ENCODE data around the gene SCUBE2. TPM values are rescaled to one million over a fixed set of nuclear protein-coding genes. Genes with fewer than 3 reads are reported as not detected.

Gene SCUBE2
- total RNA-seq, 1 donor from 2014 or later = 2.9 TPM

- DNase-seq (ENCODE audit: low spot score in 2 of 2) = no peak
- FAIRE-seq = no peak
Measured at GRCh38 chr11:9049959-9050358, 41.4 kb downstream of the SCUBE2 start.

- FAIRE-seq (no peak), DNase-seq (ENCODE audit: low spot score in 2 of 2) (no peak)
Measured at GRCh38 chr11:9047964-9048523, 43.4 kb downstream of the SCUBE2 start.

GRCh38 chr11:9046481-9046880, 44.9 kb downstream of the SCUBE2 start:
- DNase-seq (ENCODE audit: low spot score in 2 of 2) (no peak), FAIRE-seq (no peak)

GRCh38 chr11:9042488-9042887, 48.9 kb downstream of the SCUBE2 start:
- DNase-seq (ENCODE audit: low spot score in 2 of 2) = no peak
- no peak for FAIRE-seq

GRCh38 chr11:9041747-9042146, 49.7 kb downstream of the SCUBE2 start:
- no peak for FAIRE-seq
- no peak for DNase-seq (ENCODE audit: low spot score in 2 of 2)

- FAIRE-seq = no peak
Measured at GRCh38 chr11:9040410-9040809, 51.0 kb downstream of the SCUBE2 start.

GRCh38 chr11:9039863-9040262, 51.5 kb downstream of the SCUBE2 start:
- FAIRE-seq = no peak
- no peak for DNase-seq (ENCODE audit: low spot score in 2 of 2)

More at GRCh38 chr11:9040410-9040809, 51.0 kb downstream of the SCUBE2 start:
- no peak for DNase-seq (ENCODE audit: low spot score in 2 of 2)

- FAIRE-seq = no peak
- no peak for DNase-seq (ENCODE audit: low spot score in 2 of 2)
Measured at GRCh38 chr11:9039198-9039597, 52.2 kb downstream of the SCUBE2 start.

- no peak for DNase-seq (ENCODE audit: low spot score in 2 of 2)
- FAIRE-seq = no peak
Measured at GRCh38 chr11:9038541-9038940, 52.9 kb downstream of the SCUBE2 start.

GRCh38 chr11:9037963-9038362, 53.4 kb downstream of the SCUBE2 start:
- DNase-seq (ENCODE audit: low spot score in 2 of 2) (no peak), FAIRE-seq (no peak)

- no peak for DNase-seq (ENCODE audit: low spot score in 2 of 2)
Measured at GRCh38 chr11:9037046-9037780, 54.2 kb downstream of the SCUBE2 start.

GRCh38 chr11:9030601-9031000, 60.8 kb downstream of the SCUBE2 start:
- FAIRE-seq = no peak
- no peak for DNase-seq (ENCODE audit: low spot score in 2 of 2)

More at GRCh38 chr11:9037046-9037780, 54.2 kb downstream of the SCUBE2 start:
- FAIRE-seq = no peak

- FAIRE-seq = no peak
- DNase-seq (ENCODE audit: low spot score in 2 of 2) = no peak
Measured at GRCh38 chr11:9029422-9029821, 62.0 kb downstream of the SCUBE2 start.

GRCh38 chr11:9028581-9028980, 62.8 kb downstream of the SCUBE2 start:
- FAIRE-seq = no peak
- no peak for DNase-seq (ENCODE audit: low spot score in 2 of 2)

- DNase-seq (ENCODE audit: low spot score in 2 of 2) (no peak), FAIRE-seq (no peak)
Measured at GRCh38 chr11:9025101-9025850, 66.1 kb downstream of the SCUBE2 start.

- FAIRE-seq (no peak), DNase-seq (ENCODE audit: low spot score in 2 of 2) (no peak)
Measured at GRCh38 chr11:9022961-9023680, 68.3 kb downstream of the SCUBE2 start.

GRCh38 chr11:9020916-9021315, 70.5 kb downstream of the SCUBE2 start:
- FAIRE-seq (no peak), DNase-seq (ENCODE audit: low spot score in 2 of 2) (no peak)

- no peak for FAIRE-seq
Measured at GRCh38 chr11:9019861-9020260, 71.5 kb downstream of the SCUBE2 start.

GRCh38 chr11:9017773-9018172, 73.6 kb downstream of the SCUBE2 start:
- DNase-seq (ENCODE audit: low spot score in 2 of 2) = no peak

More at GRCh38 chr11:9019861-9020260, 71.5 kb downstream of the SCUBE2 start:
- no peak for DNase-seq (ENCODE audit: low spot score in 2 of 2)

GRCh38 chr11:9016916-9017642, 74.3 kb downstream of the SCUBE2 start:
- DNase-seq (ENCODE audit: low spot score in 2 of 2) (no peak), FAIRE-seq (no peak)

More at GRCh38 chr11:9017773-9018172, 73.6 kb downstream of the SCUBE2 start:
- FAIRE-seq = no peak

All from frontal cortex (tissue), 4 donors.